Suprapubic skin (tissue), 4 donors: ENCODE measurements around the gene BANP.
"Not testable (repeated sequence)": the region's sequence is repeated elsewhere in the genome, so short reads cannot be mapped to it uniquely, and the experiment has no call there.

ENCODE experiments used
- CTCF ChIP-seq, 2 donors: fragments of 200-600 bp in 1 of 2; fragments of 450-650 bp in 1 of 2; sonication (generic) in 1 of 2; IDR thresholded peaks; one replicate each; pipeline ENCODE4 v1.5.1; 2016 to 2019; ENCODE audit warnings: antibody characterized with exemption in 2 of 2, mild to moderate bottlenecking in 1 of 2, moderate library complexity in 1 of 2
- EP300 ChIP-seq: sonication (generic); formaldehyde crosslinking; IDR thresholded peaks from one replicate; pipeline ENCODE4 v1.6.1; 2017; ENCODE audit warnings: antibody characterized with exemption
- POLR2A ChIP-seq, 2 donors: fragments of 450-650 bp; IDR thresholded peaks; one replicate each; pipeline ENCODE4 v1.6.1; 2017; ENCODE audit warnings: antibody characterized with exemption in 2 of 2, mild to moderate bottlenecking in 2 of 2, moderate library complexity in 2 of 2
- POLR2AphosphoS5 ChIP-seq, 3 donors: sonication (generic); formaldehyde crosslinking; IDR thresholded peaks; one replicate each; pipeline ENCODE4 v1.6.1; 2017; ENCODE audit warnings: antibody characterized with exemption in 3 of 3

- TF ChIP-seq POLR2A (IDR thresholded peaks at IDR 0.05); CTCF (IDR thresholded peaks at IDR 0.05); POLR2AphosphoS5 (IDR thresholded peaks at IDR 0.05); EP300: not testable (repeated sequence)
Measured at GRCh38 chr16:88091221-88091971, 140.2 kb downstream of the BANP start.
